Measurements from ENCODE around the gene ACCS.

The ACCS gene

GRCh38 chr11:44108260-44108659 lies 42.2 kb downstream of the ACCS start:
- no peaks in the 10 kb centered on the region for H3K9me2 ChIP-seq (replicated peaks; ENCODE audit: control insufficient read depth, low read length)
- no peaks in the 10 kb centered on the region for H3F3A ChIP-seq (ENCODE audit: control insufficient read depth, insufficient read depth)
- no peaks in the 10 kb centered on the region for H3K27me3 ChIP-seq (ENCODE audit: control insufficient read depth, low read length)
- peaks cover 4% of the 10 kb centered on the region for H3K4me1 ChIP-seq (ENCODE audit: control insufficient read depth, low read length)
- no peak overlapping the region for H3K4me3 ChIP-seq (ENCODE audit: low read length)
- H3K4me2 ChIP-seq (ENCODE audit: low read length), result no peak overlapping the region
- H3K27ac ChIP-seq (ENCODE audit: low read depth, low read length), result no peak overlapping the region
- no peaks in the 10 kb centered on the region for H3K79me2 ChIP-seq (ENCODE audit: control insufficient read depth, low read length)
- peaks cover 20% of the 10 kb centered on the region for H3K36me3 ChIP-seq (ENCODE audit: control insufficient read depth, low read length)
- H3K9me3 ChIP-seq (ENCODE audit: control insufficient read depth, insufficient read depth, low read length), result no peaks in the 10 kb centered on the region
- TF ChIP-seq CTCF (IDR thresholded peaks at IDR 0.05; ENCODE audit: low read depth, low read length, poor library complexity, severe bottlenecking) (no peak), EZH2phosphoT487 (IDR thresholded peaks at IDR 0.05; ENCODE audit: borderline replicate concordance, low read length) (no peak)
- no peaks in the 10 kb centered on the region for H4K20me1 ChIP-seq (ENCODE audit: control insufficient read depth, insufficient read depth, low read depth, low read length)

- peaks cover 4% of the 10 kb centered on the region for H3K4me1 ChIP-seq (ENCODE audit: control insufficient read depth, low read length)
- no peaks in the 10 kb centered on the region for H3K9me2 ChIP-seq (replicated peaks; ENCODE audit: control insufficient read depth, low read length)
- no peak overlapping the region for H3K4me2 ChIP-seq (ENCODE audit: low read length)
- H3K79me2 ChIP-seq (ENCODE audit: control insufficient read depth, low read length), result no peaks in the 10 kb centered on the region
- H3F3A ChIP-seq (ENCODE audit: control insufficient read depth, insufficient read depth), result no peaks in the 10 kb centered on the region
- H4K20me1 ChIP-seq (ENCODE audit: control insufficient read depth, insufficient read depth, low read depth, low read length), result no peaks in the 10 kb centered on the region
- H3K27me3 ChIP-seq (ENCODE audit: control insufficient read depth, low read length), result no peaks in the 10 kb centered on the region
- H3K27ac ChIP-seq (ENCODE audit: low read depth, low read length), result no peak overlapping the region
- no peak overlapping the region for H3K4me3 ChIP-seq (ENCODE audit: low read length)
- TF ChIP-seq EZH2phosphoT487 (IDR thresholded peaks at IDR 0.05; ENCODE audit: borderline replicate concordance, low read length) (no peak), CTCF (IDR thresholded peaks at IDR 0.05; ENCODE audit: low read depth, low read length, poor library complexity, severe bottlenecking) (peak; percentile 84)
- H3K9me3 ChIP-seq (ENCODE audit: control insufficient read depth, insufficient read depth, low read length), result no peaks in the 10 kb centered on the region
- peaks cover 31% of the 10 kb centered on the region for H3K36me3 ChIP-seq (ENCODE audit: control insufficient read depth, low read length)
These were observed 44.2 kb downstream of the ACCS start for GRCh38 chr11:44110231-44110679.

GRCh38 chr11:44112091-44112821 lies 46.2 kb downstream of the ACCS start:
- no peaks in the 10 kb centered on the region for H3K9me3 ChIP-seq (ENCODE audit: control insufficient read depth, insufficient read depth, low read length)
- no peak overlapping the region for H3K4me2 ChIP-seq (ENCODE audit: low read length)
- no peaks in the 10 kb centered on the region for H4K20me1 ChIP-seq (ENCODE audit: control insufficient read depth, insufficient read depth, low read depth, low read length)
- no peak overlapping the region for H3K4me3 ChIP-seq (ENCODE audit: low read length)
- no peaks in the 10 kb centered on the region for H3K79me2 ChIP-seq (ENCODE audit: control insufficient read depth, low read length)
- TF ChIP-seq CTCF (IDR thresholded peaks at IDR 0.05; ENCODE audit: low read depth, low read length, poor library complexity, severe bottlenecking), result no peak
- no peak for TF ChIP-seq EZH2phosphoT487 (IDR thresholded peaks at IDR 0.05; ENCODE audit: borderline replicate concordance, low read length)
- no peaks in the 10 kb centered on the region for H3F3A ChIP-seq (ENCODE audit: control insufficient read depth, insufficient read depth)
- peaks cover 39% of the 10 kb centered on the region for H3K36me3 ChIP-seq (ENCODE audit: control insufficient read depth, low read length)
- no peaks in the 10 kb centered on the region for H3K9me2 ChIP-seq (replicated peaks; ENCODE audit: control insufficient read depth, low read length)
- H3K27me3 ChIP-seq (ENCODE audit: control insufficient read depth, low read length), result no peaks in the 10 kb centered on the region
- no peak overlapping the region for H3K27ac ChIP-seq (ENCODE audit: low read depth, low read length)
- peaks cover 4% of the 10 kb centered on the region for H3K4me1 ChIP-seq (ENCODE audit: control insufficient read depth, low read length)
